ENCODE measurements around the gene SMIM24.

DNA sequence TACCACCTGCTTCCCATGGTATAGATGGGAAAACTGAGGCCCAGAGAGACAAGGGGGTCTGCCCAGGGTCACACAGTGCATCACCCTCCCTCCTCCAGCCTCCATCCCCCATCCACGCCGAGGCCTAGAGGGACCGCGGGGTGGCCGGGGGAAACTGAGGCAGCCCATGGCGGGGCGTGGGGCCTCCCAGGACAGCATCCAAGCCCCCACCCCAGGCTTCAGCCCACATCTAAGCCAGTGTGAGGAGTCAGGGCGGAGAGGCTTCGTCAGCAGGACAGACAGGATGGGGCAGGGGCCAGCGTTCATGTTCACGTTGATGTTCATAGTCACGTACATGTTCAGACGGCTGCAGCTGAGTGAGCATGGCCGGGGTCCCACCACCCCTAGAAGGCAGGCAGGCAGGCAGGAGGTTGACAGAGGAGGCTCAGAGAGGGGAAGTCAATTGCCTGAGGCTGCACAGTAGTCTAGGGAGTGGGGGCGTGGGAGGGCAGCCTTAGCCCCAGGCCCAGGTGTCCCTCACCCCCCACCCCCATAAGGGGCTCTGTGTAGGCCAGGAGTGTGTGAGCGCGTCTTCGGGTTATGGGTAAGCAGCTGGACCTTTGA is 23.3 kb downstream of the SMIM24 start:
- no peak for TF ChIP-seq CTCF (IDR thresholded peaks at IDR 0.05)
- TF ChIP-seq ZFX (IDR thresholded peaks at IDR 0.05; ENCODE audit: borderline replicate concordance), result no peak
